HepG2 (cell line): ENCODE measurements around the gene EFCAB13. TPM values are rescaled to one million over a fixed set of nuclear protein-coding genes. Genes with fewer than 3 reads are reported as not detected.

Experiments used
- CBX1 ChIP-seq: IDR thresholded peaks from one replicate; pipeline ENCODE4 v1.6.1; 2016; ENCODE audit warnings: antibody characterized with exemption, low read depth
- DPF2 ChIP-seq: sonication (generic); formaldehyde crosslinking; IDR thresholded peaks from 2 replicates; pipeline ENCODE4 v1.4.0; 2020; ENCODE audit warnings: mild to moderate bottlenecking, low read depth, missing genetic modification reagents, borderline replicate concordance
- FOXA3 ChIP-seq: IDR thresholded peaks from 2 replicates; pipeline ENCODE4 v1.6.1; 2016; ENCODE audit warnings: missing genetic modification reagents, missing compliant biosample characterization
- JUNB ChIP-seq: sonication (generic); formaldehyde crosslinking; IDR thresholded peaks from 2 replicates; pipeline ENCODE4 v1.8.0; 2022; ENCODE audit warnings: missing genetic modification reagents, mild to moderate bottlenecking, borderline replicate concordance
- KLF9 ChIP-seq: IDR thresholded peaks from 2 replicates; pipeline ENCODE4 v1.6.1; 2016; ENCODE audit warnings: low read depth
- MBNL3 ChIP-seq: fragments of 250-450 bp; sonication (Bioruptor Pico); conservative IDR thresholded peaks from 2 replicates; pipeline ENCODE4 v1.8.0; 2022; ENCODE audit warnings: mild to moderate bottlenecking, inconsistent platforms
- NFKBIZ ChIP-seq: IDR thresholded peaks from 2 replicates; pipeline ENCODE4 v1.6.1; 2018; ENCODE audit warnings: missing genetic modification reagents, missing compliant biosample characterization
- PRMT3 ChIP-seq: sonication (generic); formaldehyde crosslinking; IDR thresholded peaks from 2 replicates; pipeline ENCODE4 v1.8.1; 2022; ENCODE audit warnings: low read depth, mild to moderate bottlenecking, moderate library complexity, missing genetic modification reagents, borderline replicate concordance
- SNRNP70 ChIP-seq: fragments of 200-400 bp; formaldehyde crosslinking; IDR thresholded peaks from 2 replicates; pipeline ENCODE4 v1.6.1; 2017; ENCODE audit warnings: mild to moderate bottlenecking, low read depth, low read length, moderate library complexity
- TP53 ChIP-seq: sonication (generic); formaldehyde crosslinking; conservative IDR thresholded peaks from 2 replicates; pipeline ENCODE4 v1.4.0; 2020; ENCODE audit warnings: missing genetic modification reagents
- YEATS4 ChIP-seq: sonication (generic); formaldehyde crosslinking; IDR thresholded peaks from 2 replicates; pipeline ENCODE4 v1.4.0; 2020; ENCODE audit warnings: missing genetic modification reagents, borderline replicate concordance
- ZNF124 ChIP-seq: sonication (generic); formaldehyde crosslinking; IDR thresholded peaks from 2 replicates; pipeline ENCODE4 v1.4.0; 2020; ENCODE audit warnings: missing genetic modification reagents
- ZNF816 ChIP-seq: sonication (generic); formaldehyde crosslinking; IDR thresholded peaks from 2 replicates; pipeline ENCODE4 v1.8.0; 2022; ENCODE audit warnings: missing genetic modification reagents, mild to moderate bottlenecking, borderline replicate concordance
- ZSCAN9 ChIP-seq: IDR thresholded peaks from 2 replicates; pipeline ENCODE4 v1.6.1; 2016; ENCODE audit warnings: borderline replicate concordance
- polyA plus RNA-seq, 8 experiments: library from polyadenylated mRNA; depleted of rRNA in 3 of 8; stranded (reverse) in 7 of 8; unstranded in 1 of 8; fragments of >200 nt; fragmentation: Illumina TruSeq in 4 of 8; extraction: Trizol in 4 of 8; gene quantifications; 2 replicates each; pipeline versions ENCODE4 v1.2.1 to v1.2.3, GENCODE V29; 2011 to 2016; ENCODE audit warnings: low read depth in 4 of 8, missing spikeins in 1 of 8, mixed read lengths in 1 of 8; ENCODE audit not compliant: insufficient read depth in 1 of 8
- total RNA-seq, 5 experiments: library from RNA; depleted of rRNA; stranded (reverse); fragments of >200 nt; fragmentation: Illumina TruSeq; extraction: Trizol; gene quantifications; 2 replicates each; pipeline ENCODE4 v1.2.3, GENCODE V29; 2016; ENCODE audit warnings: low read depth in 1 of 5
- TF ChIP-seq, protein P1 (sequence below): sonication (generic); formaldehyde crosslinking; IDR thresholded peaks from 2 replicates; pipeline ENCODE4 v1.4.0; 2020; ENCODE audit warnings: missing genetic modification reagents, borderline replicate concordance
- TF ChIP-seq, protein P2 (sequence below): IDR thresholded peaks from 2 replicates; pipeline ENCODE4 v1.6.1; 2016
- TF ChIP-seq, protein P3 (sequence below): sonication (generic); formaldehyde crosslinking; IDR thresholded peaks from 2 replicates; pipeline ENCODE4 v1.8.0; 2022; ENCODE audit warnings: missing genetic modification reagents, mild to moderate bottlenecking, borderline replicate concordance
- TF ChIP-seq, protein P4 (sequence below): conservative IDR thresholded peaks from 2 replicates; pipeline ENCODE4 v1.6.1; 2018; ENCODE audit warnings: missing genetic modification reagents
- TF ChIP-seq, protein P5 (sequence below): sonication (generic); formaldehyde crosslinking; conservative IDR thresholded peaks from 2 replicates; pipeline ENCODE4 v1.8.1; 2023; ENCODE audit warnings: missing genetic modification reagents
- TF ChIP-seq, protein P6 (sequence below): sonication (generic); formaldehyde crosslinking; IDR thresholded peaks from 2 replicates; pipeline ENCODE4 v1.8.0; 2023; ENCODE audit warnings: mild to moderate bottlenecking, missing genetic modification reagents
- TF ChIP-seq, protein P7 (sequence below): sonication (generic); formaldehyde crosslinking; IDR thresholded peaks from 2 replicates; pipeline ENCODE4 v1.5.1; 2020; ENCODE audit warnings: missing genetic modification reagents, mild to moderate bottlenecking, borderline replicate concordance

EFCAB13 gene
- total and polyA plus RNA-seq, 2 of the 13 experiments (the other 11 are each of a cell fraction or from before 2014, with no cell fraction given) = 0.22 to 0.71 TPM

DNA sequence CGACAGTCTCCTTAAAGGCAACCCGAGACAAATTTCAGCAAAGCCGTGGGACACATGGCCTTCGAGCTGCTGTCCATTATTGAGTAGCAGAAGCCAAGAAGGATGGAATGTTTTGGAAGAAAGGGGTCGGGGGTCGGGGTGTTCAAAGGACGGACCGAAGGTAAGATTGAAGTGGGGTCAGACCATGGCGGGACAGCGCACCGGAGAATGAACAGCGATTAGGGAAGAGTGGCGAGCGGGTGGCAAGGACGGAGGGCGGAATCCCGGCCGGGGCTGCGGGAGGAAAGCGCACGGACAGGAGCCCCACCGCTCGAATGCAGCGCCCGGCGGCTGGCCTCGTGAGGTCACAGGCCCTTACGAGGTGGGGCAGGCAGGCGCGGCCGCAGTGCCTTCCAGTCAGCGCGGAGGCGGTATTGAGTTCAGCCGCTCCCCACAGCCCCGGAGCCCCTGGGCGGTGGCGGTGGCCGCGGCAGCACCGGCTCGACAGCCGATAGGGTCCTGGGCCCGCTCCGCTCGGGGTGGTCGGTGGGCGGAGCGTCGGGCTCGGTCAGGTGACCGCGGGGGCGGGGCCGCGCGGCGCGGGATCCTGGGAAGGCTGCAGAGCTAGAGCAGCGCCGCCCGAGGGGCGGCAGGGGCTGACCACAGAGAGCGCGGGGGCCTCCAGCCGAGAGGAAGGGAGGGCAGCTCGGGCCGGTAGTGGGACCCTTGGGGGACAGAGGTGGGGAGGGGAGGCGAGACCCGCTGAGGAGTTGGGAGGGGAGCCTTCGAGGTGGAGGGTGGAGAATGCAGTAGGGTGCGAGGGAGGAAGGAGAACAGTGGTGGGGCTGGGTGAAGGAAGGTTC, at the start of gene EFCAB13 (continued):
- TF ChIP-seq, protein P1, sequence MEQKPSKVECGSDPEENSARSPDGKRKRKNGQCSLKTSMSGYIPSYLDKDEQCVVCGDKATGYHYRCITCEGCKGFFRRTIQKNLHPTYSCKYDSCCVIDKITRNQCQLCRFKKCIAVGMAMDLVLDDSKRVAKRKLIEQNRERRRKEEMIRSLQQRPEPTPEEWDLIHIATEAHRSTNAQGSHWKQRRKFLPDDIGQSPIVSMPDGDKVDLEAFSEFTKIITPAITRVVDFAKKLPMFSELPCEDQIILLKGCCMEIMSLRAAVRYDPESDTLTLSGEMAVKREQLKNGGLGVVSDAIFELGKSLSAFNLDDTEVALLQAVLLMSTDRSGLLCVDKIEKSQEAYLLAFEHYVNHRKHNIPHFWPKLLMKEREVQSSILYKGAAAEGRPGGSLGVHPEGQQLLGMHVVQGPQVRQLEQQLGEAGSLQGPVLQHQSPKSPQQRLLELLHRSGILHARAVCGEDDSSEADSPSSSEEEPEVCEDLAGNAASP (CRISPR knock-in tag) = peak; percentile 68; the same call in 1 of the 2 replicates
- TF ChIP-seq, protein P2, sequence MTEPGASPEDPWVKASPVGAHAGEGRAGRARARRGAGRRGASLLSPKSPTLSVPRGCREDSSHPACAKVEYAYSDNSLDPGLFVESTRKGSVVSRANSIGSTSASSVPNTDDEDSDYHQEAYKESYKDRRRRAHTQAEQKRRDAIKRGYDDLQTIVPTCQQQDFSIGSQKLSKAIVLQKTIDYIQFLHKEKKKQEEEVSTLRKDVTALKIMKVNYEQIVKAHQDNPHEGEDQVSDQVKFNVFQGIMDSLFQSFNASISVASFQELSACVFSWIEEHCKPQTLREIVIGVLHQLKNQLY (CRISPR knock-in tag) = peak; percentile 73
- no peak for TF ChIP-seq TP53 (CRISPR knock-in tag)
- no peak for TF ChIP-seq MBNL3 (CRISPR knock-in tag)
- TF ChIP-seq PRMT3 (CRISPR knock-in tag) = no peak
- TF ChIP-seq SNRNP70 = no peak
- TF ChIP-seq, protein P3, sequence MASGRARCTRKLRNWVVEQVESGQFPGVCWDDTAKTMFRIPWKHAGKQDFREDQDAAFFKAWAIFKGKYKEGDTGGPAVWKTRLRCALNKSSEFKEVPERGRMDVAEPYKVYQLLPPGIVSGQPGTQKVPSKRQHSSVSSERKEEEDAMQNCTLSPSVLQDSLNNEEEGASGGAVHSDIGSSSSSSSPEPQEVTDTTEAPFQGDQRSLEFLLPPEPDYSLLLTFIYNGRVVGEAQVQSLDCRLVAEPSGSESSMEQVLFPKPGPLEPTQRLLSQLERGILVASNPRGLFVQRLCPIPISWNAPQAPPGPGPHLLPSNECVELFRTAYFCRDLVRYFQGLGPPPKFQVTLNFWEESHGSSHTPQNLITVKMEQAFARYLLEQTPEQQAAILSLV (CRISPR knock-in tag) = peak; percentile 96; the same call in 1 of the 2 replicates
- no peak for TF ChIP-seq KLF9 (CRISPR knock-in tag)
- TF ChIP-seq, protein P4, sequence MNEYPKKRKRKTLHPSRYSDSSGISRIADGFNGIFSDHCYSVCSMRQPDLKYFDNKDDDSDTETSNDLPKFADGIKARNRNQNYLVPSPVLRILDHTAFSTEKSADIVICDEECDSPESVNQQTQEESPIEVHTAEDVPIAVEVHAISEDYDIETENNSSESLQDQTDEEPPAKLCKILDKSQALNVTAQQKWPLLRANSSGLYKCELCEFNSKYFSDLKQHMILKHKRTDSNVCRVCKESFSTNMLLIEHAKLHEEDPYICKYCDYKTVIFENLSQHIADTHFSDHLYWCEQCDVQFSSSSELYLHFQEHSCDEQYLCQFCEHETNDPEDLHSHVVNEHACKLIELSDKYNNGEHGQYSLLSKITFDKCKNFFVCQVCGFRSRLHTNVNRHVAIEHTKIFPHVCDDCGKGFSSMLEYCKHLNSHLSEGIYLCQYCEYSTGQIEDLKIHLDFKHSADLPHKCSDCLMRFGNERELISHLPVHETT (CRISPR knock-in tag) = peak; percentile 92
- TF ChIP-seq CBX1 = peak; percentile 80
- TF ChIP-seq, protein P5, sequence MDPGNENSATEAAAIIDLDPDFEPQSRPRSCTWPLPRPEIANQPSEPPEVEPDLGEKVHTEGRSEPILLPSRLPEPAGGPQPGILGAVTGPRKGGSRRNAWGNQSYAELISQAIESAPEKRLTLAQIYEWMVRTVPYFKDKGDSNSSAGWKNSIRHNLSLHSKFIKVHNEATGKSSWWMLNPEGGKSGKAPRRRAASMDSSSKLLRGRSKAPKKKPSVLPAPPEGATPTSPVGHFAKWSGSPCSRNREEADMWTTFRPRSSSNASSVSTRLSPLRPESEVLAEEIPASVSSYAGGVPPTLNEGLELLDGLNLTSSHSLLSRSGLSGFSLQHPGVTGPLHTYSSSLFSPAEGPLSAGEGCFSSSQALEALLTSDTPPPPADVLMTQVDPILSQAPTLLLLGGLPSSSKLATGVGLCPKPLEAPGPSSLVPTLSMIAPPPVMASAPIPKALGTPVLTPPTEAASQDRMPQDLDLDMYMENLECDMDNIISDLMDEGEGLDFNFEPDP (CRISPR knock-in tag) = peak; percentile 95
- peak; percentile 68 for TF ChIP-seq JUNB (CRISPR knock-in tag)
- peak; percentile 72 for TF ChIP-seq FOXA3
- TF ChIP-seq ZNF816 (CRISPR knock-in tag) = peak; percentile 87; the same call in 1 of the 2 replicates
- TF ChIP-seq, protein P6, sequence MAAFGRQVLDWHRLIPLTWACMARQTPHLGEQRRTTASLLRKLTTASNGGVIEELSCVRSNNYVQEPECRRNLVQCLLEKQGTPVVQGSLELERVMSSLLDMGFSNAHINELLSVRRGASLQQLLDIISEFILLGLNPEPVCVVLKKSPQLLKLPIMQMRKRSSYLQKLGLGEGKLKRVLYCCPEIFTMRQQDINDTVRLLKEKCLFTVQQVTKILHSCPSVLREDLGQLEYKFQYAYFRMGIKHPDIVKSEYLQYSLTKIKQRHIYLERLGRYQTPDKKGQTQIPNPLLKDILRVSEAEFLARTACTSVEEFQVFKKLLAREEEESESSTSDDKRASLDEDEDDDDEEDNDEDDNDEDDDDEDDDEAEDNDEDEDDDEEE = peak; percentile 96
- TF ChIP-seq ZNF124 = peak; percentile 73
- 0 out of 2 replicates have a peak, but pooled peaks have one; percentile 71 for TF ChIP-seq NFKBIZ (CRISPR knock-in tag)
- TF ChIP-seq ZSCAN9 = peak; percentile 90; the same call in 1 of the 2 replicates
- no peak for TF ChIP-seq DPF2 (CRISPR knock-in tag)
- peak; percentile 90 for TF ChIP-seq YEATS4 (CRISPR knock-in tag)
- TF ChIP-seq, protein P7, sequence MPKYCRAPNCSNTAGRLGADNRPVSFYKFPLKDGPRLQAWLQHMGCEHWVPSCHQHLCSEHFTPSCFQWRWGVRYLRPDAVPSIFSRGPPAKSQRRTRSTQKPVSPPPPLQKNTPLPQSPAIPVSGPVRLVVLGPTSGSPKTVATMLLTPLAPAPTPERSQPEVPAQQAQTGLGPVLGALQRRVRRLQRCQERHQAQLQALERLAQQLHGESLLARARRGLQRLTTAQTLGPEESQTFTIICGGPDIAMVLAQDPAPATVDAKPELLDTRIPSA (CRISPR knock-in tag) = no peak; the same call in 1 of the 2 replicates
